ENCODE data around the gene TOPAZ1. TPM values are rescaled to one million over a fixed set of nuclear protein-coding genes. Genes with fewer than 3 reads are reported as not detected.

The TOPAZ1 gene
- polyA plus RNA-seq, 3 donors = not detected

- Mint-ChIP-seq H3K27me3 (ENCODE audit: low read depth in 3 of 3) (peaks cover 0 to 5% (median 2%) of the 10 kb centered on the region in 3 donors), H3K4me1 (peaks cover 6% of the 10 kb centered on the region), H3K4me3 (no peak overlapping the region), H3K9me3 (peaks cover 4 to 14% (median 8%) of the 10 kb centered on the region in 7 donors), H3K27ac (no peak overlapping the region), H3K36me3 (no peaks in the 10 kb centered on the region)
- no peak for DNase-seq
- intact Hi-C loops (cut with micrococcal nuclease) = no loop called here
- no peaks in the 10 kb centered on the region for H4K20me1 ChIP-seq (ENCODE audit: insufficient read depth, low read length)
- peaks cover 0 to 13% of the 10 kb centered on the region in 2 donors for H3K9me3 ChIP-seq (replicated peaks in 1 of 2; ENCODE audit: control insufficient read depth in 1 of 2, insufficient read depth in 1 of 2, low read length in 2 of 2)
- no peaks in the 10 kb centered on the region for H3K79me2 ChIP-seq (ENCODE audit: insufficient read depth, low read length)
- no peak overlapping the region for H2AFZ ChIP-seq (ENCODE audit: insufficient read depth, low read depth, low read length, poor library complexity, severe bottlenecking)
- no peaks in the 10 kb centered on the region for H3K36me3 ChIP-seq (replicated peaks in 1 of 2; ENCODE audit: control insufficient read depth in 1 of 2, insufficient read depth in 2 of 2, low read length in 2 of 2)
- H3K27me3 ChIP-seq (ENCODE audit: control insufficient read depth in 2 of 2, insufficient read depth in 2 of 2, low read length in 2 of 2) = no peaks in the 10 kb centered on the region
- H3K4me1 ChIP-seq (ENCODE audit: control insufficient read depth in 1 of 2, insufficient read depth in 2 of 2, low read length in 2 of 2) = peaks cover 4 to 7% of the 10 kb centered on the region in 2 donors
- no peak overlapping the region for H3K27ac ChIP-seq (ENCODE audit: low read depth in 1 of 2, low read length in 2 of 2)
- H3K9ac ChIP-seq (ENCODE audit: insufficient read depth, low read length, poor library complexity, severe bottlenecking) = no peak overlapping the region
- H3K4me2 ChIP-seq (replicated peaks; ENCODE audit: extremely low read depth, low read length, poor library complexity, severe bottlenecking) = no peak overlapping the region
- H3K4me3 ChIP-seq (replicated peaks in 1 of 3; ENCODE audit: low read depth in 2 of 3, low read length in 3 of 3) = no peak overlapping the region
- no CpG with 5 or more reads among the region's 1 CpG for WGBS (ENCODE audit: insufficient coverage)
- TF ChIP-seq CTCF (IDR thresholded peaks at IDR 0.05) = no peak
These were observed 1.6 kb upstream of the TOPAZ1 start for GRCh38 chr3:44240061-44240460.

DNA sequence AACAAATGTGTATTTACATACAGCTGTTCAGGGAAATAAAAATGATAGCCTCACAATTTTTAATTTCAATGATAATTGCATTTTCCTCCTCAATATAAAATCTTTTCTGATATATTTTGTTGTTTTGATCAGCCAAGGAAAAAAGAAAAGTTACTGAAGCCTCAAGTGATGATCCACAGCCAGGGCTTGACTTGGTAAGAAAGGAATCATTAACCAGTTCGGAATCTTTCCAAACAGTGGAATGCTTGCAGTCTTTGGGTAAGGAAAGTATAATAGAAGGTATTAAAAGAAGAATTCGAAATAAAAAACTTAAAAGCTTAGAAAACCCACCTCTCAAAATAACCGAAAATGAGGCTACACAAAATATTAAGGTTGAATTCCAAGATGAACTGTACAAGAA is 1.0 kb downstream of the TOPAZ1 start:
- H3K4me3 Mint-ChIP-seq = no peak overlapping the region
- no peak overlapping the region for H3K4me3 ChIP-seq (replicated peaks in 1 of 3; ENCODE audit: low read depth in 2 of 3, low read length in 3 of 3)
- no peak for DNase-seq
- H3K27me3 Mint-ChIP-seq (ENCODE audit: low read depth in 3 of 3) = peaks cover 0 to 5% (median under 1%) of the 10 kb centered on the region in 3 donors
- H3K4me1 ChIP-seq (ENCODE audit: control insufficient read depth in 1 of 2, insufficient read depth in 2 of 2, low read length in 2 of 2) = no peaks in the 10 kb centered on the region
- H3K36me3 ChIP-seq (replicated peaks in 1 of 2; ENCODE audit: control insufficient read depth in 1 of 2, insufficient read depth in 2 of 2, low read length in 2 of 2) = no peaks in the 10 kb centered on the region
- WGBS (ENCODE audit: insufficient coverage) = no CpG with 5 or more reads among the region's 3 CpGs
- no peak overlapping the region for H3K4me2 ChIP-seq (replicated peaks; ENCODE audit: extremely low read depth, low read length, poor library complexity, severe bottlenecking)
- H3K27ac Mint-ChIP-seq = no peak overlapping the region
- no peaks in the 10 kb centered on the region for H3K27me3 ChIP-seq (ENCODE audit: control insufficient read depth in 2 of 2, insufficient read depth in 2 of 2, low read length in 2 of 2)
- TF ChIP-seq CTCF (IDR thresholded peaks at IDR 0.05) = no peak
- intact Hi-C loops (cut with micrococcal nuclease) = no loop called here
- no peaks in the 10 kb centered on the region for H3K4me1 Mint-ChIP-seq
- no peaks in the 10 kb centered on the region for H4K20me1 ChIP-seq (ENCODE audit: insufficient read depth, low read length)
- peaks cover 4 to 16% of the 10 kb centered on the region in 2 donors for H3K9me3 ChIP-seq (replicated peaks in 1 of 2; ENCODE audit: control insufficient read depth in 1 of 2, insufficient read depth in 1 of 2, low read length in 2 of 2)
- no peak overlapping the region for H2AFZ ChIP-seq (ENCODE audit: insufficient read depth, low read depth, low read length, poor library complexity, severe bottlenecking)
- no peak overlapping the region for H3K27ac ChIP-seq (ENCODE audit: low read depth in 1 of 2, low read length in 2 of 2)
- H3K36me3 Mint-ChIP-seq = no peaks in the 10 kb centered on the region
- H3K79me2 ChIP-seq (ENCODE audit: insufficient read depth, low read length) = no peaks in the 10 kb centered on the region
- no peak overlapping the region for H3K9ac ChIP-seq (ENCODE audit: insufficient read depth, low read length, poor library complexity, severe bottlenecking)
- peaks cover 6 to 23% (median 13%) of the 10 kb centered on the region in 7 donors for H3K9me3 Mint-ChIP-seq
